GM15510 (cell line): ENCODE measurements around the gene CHD2.

Source experiments
- POLR2A ChIP-seq: IDR thresholded peaks from 3 replicates; pipeline ENCODE4 v1.6.1; 2011; ENCODE audit warnings: borderline replicate concordance; ENCODE audit not compliant: insufficient read length; ENCODE audit errors: extremely low read depth

CHD2 gene

GRCh38 chr15:93037820-93038705 lies 137.9 kb downstream of the CHD2 start:
- TF ChIP-seq POLR2A = no peak

DNA sequence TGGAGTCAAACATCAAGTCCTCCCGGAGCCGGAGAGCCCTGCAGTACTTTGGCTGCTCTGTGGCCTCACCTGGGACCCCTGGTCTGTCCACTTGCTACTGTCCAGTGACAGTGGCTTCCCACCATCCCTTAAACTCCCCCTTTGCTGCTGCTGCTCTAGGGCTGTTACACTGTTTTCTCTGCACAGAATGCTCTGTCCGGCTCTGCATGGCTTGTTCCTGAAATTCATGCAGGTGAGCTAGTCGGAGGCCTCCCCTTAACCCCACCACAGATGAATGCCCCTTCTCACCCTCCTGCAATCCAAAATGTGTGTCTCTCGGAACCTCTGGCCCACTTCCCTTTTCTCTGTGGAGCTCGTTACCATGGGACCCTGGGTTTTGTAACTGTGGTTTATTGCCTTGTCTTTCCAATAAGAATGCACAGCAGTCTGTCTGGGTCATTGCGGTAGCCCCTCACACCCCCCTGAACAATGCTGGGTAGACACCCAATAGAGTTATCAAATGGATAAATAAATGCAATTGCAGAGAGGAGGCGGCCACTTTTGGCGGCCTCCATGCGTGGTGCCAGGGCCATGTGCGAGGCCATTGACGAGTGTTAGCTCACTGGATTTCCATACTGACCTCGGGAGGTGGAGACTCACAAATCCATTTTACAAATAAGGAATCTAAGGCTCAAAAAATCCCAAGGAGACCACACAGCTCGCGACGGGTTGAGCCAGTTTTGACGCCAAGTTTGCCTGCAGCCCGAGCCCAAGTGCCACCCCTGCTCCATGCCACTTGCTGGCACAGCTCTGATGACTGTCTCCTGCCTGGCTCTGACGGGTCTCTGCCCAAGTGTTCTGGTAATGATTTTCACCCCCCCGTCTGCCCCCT lies 140.4 kb downstream of the CHD2 start:
- TF ChIP-seq POLR2A = no peak

GRCh38 chr15:93041159-93041547 lies 141.0 kb downstream of the CHD2 start:
- TF ChIP-seq POLR2A = no peak

DNA sequence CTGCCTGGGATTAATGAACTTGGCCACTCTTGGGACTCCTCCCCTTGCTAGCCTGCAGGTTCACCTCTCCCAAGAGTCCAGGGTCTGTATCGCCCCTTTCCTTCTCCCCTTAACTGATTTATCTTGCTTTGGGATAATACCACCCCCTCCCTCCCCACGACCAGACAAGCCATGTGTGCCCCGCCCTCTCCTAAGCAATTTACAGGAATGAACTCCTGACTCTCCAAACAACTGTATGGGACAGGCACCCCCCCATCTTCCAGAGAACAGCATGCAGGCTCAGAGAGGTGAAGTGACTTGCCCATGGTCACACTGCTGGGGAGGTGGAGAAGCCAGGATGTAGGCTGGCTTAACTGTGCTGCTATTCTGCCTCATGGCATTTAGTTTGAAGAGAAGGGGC lies 142.1 kb downstream of the CHD2 start:
- TF ChIP-seq POLR2A = no peak

DNA sequence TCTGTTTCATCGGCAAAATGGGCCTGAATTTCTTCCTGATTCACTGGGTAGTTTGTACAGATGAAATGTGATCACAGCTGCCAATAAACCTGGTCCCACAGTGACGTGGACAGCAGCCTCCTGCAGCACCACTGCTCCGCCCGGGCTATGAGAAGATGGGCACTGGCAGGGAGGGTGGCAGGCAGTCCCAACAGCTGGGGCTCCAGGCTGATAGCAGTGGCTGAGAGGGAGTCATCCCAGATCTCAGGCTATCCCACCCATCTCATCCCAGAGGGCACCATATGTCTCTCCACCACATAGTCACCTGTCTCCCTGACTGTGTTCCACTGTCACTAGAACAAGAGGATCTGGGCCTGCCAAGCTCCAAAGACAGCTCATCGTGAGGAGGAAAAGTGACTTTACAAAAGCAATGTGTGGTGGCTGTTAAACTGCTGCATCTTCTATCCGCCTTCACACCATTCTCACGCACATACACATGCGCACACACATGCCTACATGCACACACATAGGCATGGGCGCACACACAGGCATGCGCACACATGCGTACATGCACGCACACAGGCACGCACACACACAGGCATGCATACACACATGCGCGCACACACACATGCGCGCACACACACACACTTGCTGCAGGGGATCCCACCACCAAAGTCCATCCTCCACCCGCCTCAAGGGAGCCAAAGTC lies 142.7 kb downstream of the CHD2 start:
- TF ChIP-seq POLR2A = no peak

DNA sequence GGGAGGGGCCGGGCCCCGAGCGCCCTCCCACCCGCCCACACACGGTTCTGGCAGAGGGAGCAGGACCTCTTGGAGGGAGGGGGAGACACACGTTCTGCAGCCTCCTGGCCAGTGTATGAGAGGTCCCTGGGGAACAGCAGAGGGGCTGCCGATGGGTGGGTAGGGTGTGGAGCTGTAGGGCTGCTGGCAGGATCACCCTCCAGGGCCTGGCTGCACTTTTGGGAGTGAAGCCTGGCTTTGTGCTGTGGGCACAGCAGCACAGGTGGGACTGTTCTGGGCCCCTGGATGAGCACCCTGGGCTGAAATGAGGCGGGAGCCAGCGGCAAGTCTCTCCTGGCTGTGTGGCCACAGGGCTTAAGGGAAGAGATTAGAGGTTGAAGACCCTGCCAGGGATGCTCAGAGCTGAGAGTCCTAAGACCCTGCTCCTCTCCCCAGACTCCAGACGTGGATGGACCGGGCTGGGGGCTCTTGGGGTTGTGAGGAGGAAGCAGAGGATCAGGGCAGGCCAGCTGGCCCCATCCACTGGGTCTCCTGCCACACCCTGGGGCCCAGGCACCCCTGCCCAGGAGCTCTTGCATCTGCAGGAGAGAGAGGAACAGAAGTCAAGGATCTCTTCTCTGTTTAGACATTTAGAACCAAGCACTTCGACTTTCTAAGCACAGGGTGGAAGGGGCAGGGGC lies 143.6 kb downstream of the CHD2 start:
- no peak for TF ChIP-seq POLR2A

DNA sequence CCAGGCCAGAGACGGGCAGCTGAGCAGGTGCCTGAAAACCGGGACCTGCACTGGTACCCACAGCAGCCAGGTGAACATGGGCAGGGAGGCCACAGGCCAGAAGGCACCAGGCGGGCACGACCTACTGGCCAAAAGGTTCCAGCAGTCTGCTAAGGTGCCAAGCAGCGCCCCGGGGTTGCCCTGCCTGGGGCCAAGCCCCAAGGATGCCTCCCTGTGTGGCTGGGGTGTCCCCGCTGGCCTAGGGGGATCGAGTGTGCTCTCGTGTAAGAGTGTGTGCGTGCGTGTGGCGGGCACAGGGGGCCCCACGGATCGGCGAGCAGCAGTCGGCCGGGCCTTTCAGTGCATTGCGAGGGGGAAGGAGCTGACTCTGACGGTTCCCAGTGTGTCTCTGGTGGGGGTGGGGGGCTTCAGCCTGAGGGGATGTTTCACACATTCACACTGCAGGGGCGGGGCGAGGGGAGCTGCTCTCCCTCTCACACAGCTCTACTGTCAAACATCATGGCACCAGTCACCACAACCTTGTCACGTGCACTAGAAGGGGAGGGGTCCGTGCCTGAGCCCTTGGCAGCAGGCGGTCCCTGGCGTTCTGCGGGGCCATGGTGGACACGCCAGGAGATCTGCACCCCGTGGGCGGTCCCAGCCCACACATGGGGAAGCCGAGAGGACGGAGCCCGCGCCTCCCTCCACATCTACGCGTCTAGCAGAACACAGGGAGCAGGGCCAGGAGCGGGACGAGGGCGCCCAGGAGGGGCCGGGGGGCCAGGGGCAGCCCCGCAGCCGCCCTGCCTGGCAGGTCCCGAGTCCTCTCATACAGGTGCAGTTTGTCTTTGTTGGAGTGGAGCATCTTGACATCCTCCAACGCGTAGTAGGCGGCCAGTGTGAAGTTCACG lies 144.4 kb downstream of the CHD2 start:
- no peak for TF ChIP-seq POLR2A

GRCh38 chr15:93045191-93045785 lies 145.2 kb downstream of the CHD2 start:
- TF ChIP-seq POLR2A = no peak

DNA sequence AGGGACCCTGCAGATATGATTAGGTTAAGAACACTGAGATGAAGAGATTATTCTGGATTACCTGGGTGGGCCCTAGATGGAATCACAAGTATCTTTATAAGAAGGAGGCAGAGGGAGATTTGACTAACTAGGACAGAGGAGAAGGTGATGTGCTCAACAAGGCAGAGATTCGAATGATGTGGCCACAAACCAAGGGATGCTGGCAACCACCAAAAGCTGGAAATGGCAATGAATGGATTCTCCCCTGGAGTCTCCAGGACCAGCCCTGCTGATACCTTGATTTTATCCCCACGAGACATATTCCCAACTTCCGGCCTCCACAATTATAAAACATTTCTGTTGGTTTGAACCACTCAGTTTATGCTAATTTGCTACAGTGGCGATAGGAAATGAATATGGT lies 146.0 kb downstream of the CHD2 start:
- TF ChIP-seq POLR2A = no peak

DNA sequence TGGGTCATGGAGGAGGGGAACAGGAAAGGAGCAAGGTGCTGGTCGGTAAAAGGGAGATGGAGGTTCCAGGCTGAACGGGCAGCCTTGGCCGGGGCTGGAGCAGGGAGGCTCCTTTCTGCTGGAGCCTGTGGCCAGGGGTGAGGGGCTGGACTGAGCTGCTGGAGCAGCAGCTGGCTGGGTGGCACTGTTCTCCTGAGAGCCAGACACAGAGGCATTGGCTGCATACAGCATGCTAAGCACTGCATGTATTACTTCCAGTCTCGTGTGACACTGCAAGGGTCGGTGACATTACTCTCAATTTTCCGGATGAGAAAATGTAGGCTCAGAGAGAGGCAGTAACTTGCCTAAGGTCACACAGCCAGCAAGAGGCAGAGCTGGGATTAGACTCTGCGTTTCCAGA lies 146.6 kb downstream of the CHD2 start:
- no peak for TF ChIP-seq POLR2A

DNA sequence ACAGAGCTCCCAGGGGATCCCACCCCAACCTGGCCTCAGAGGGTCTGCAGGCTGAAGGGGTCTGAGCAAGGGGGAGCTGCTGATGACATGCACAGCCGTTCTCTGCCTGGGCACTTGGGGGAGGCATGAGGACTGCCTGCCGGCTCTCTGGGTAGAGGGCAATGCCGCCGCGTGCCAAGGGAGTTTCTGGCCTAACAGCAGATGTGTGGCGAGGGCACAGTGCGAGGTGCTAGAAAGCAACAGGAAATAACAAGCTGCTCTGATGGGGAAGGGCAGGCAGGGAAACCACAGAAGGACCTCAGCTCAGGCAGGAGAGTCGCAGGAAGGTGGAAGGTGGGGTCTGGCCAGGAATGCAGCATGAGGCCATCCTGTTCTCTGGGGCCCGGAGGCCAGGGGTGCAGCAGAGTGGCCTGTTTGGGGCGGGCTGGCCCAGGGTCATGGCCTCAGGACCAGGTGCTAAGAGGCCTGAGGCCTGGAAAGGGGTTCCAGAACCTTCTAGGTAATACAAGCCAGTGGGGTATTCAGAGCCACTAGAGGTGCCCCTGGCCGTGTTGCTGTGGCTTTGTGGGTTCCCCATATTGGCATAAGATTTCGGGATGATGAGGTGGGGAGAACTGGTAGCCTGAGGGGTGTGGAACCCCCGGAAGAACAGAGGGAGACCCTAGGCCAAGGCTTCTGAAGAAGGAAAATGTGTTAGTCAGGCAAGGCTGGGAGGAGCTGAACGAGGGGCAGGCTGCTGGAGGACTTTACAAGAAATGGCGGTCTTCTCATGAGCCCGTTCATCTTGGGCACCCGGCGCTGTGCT lies 147.7 kb downstream of the CHD2 start:
- no peak for TF ChIP-seq POLR2A

GRCh38 chr15:93048426-93048721 lies 148.2 kb downstream of the CHD2 start:
- TF ChIP-seq POLR2A = no peak

DNA sequence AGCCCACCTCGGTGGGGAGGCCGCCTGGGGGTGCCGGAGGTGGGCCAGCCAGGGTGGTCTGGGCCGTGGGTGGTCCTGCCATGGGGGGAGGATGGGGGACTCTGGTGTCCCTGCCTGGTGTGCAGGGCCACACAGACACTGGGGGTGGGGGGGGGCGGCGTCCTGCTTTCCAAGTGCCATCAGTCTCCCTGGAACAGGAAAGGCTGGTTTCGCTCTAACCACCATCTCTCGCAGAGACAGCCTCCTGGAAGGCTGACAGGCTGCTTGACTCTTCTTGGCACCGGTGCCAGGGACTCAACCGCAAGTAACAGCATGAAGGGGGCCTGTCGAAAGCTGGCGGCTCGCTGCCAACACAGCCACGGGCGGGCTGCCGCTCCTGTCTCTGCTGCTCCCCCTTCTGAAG lies 148.6 kb downstream of the CHD2 start:
- TF ChIP-seq POLR2A = no peak
